ENCODE data around the gene ERBB4. TPM values are rescaled to one million over a fixed set of nuclear protein-coding genes. Genes with fewer than 3 reads are reported as not detected.

The ERBB4 gene
- total RNA-seq, 1 donor from 2014 or later, result 1.2 TPM

- Histone ChIP-seq H3K4me2 (ENCODE audit: low read length) (no peak overlapping the region), H3K27me3 (ENCODE audit: insufficient read depth, low read length) (no peaks in the 10 kb centered on the region), H3K9me3 (ENCODE audit: insufficient read depth, low read depth, low read length) (no peaks in the 10 kb centered on the region), H3K4me3 (ENCODE audit: insufficient read depth, low read depth, low read length) (no peak overlapping the region), H3K4me1 (ENCODE audit: insufficient read depth, low read length) (no peaks in the 10 kb centered on the region), H4K20me1 (ENCODE audit: insufficient read depth, low read length) (no peaks in the 10 kb centered on the region), H2AFZ (ENCODE audit: low read depth, low read length) (no peak overlapping the region), H3K79me2 (ENCODE audit: insufficient read depth, low read length) (no peaks in the 10 kb centered on the region), H3K27ac (ENCODE audit: low read depth, low read length) (no peak overlapping the region), H3K9ac (ENCODE audit: low read length) (no peak overlapping the region), H3K36me3 (ENCODE audit: insufficient read depth, low read length) (no peaks in the 10 kb centered on the region)
- H3K4me3 Mint-ChIP-seq (ENCODE audit: unreplicated experiment), result no peak overlapping the region
- H3K9me3 Mint-ChIP-seq (ENCODE audit: unreplicated experiment), result no peaks in the 10 kb centered on the region
- no peaks in the 10 kb centered on the region for H3K4me1 Mint-ChIP-seq (ENCODE audit: low read depth, unreplicated experiment)
- FAIRE-seq (no peak), DNase-seq (ENCODE audit: low read depth) (no peak)
- no peaks in the 10 kb centered on the region for H3K36me3 Mint-ChIP-seq (ENCODE audit: low read depth, unreplicated experiment)
- H3K27me3 Mint-ChIP-seq (ENCODE audit: low read depth, unreplicated experiment), result no peaks in the 10 kb centered on the region
- TF ChIP-seq EZH2 (IDR thresholded peaks at IDR 0.05; ENCODE audit: insufficient read depth, low read length), result no peak
- TF ChIP-seq CTCF (IDR thresholded peaks at IDR 0.05; ENCODE audit: insufficient read depth, low read depth, low read length), result no peak
- H3K27ac Mint-ChIP-seq (ENCODE audit: unreplicated experiment), result no peak overlapping the region
Measured at GRCh38 chr2:212136216-212136795, 402.3 kb downstream of the ERBB4 start.

- H3K36me3 ChIP-seq (ENCODE audit: insufficient read depth, low read length), result no peaks in the 10 kb centered on the region
- no peak overlapping the region for H3K9ac ChIP-seq (ENCODE audit: low read length)
- H3K9me3 Mint-ChIP-seq (ENCODE audit: unreplicated experiment), result no peaks in the 10 kb centered on the region
- H2AFZ ChIP-seq (ENCODE audit: low read depth, low read length), result no peak overlapping the region
- no peak overlapping the region for H3K4me3 Mint-ChIP-seq (ENCODE audit: unreplicated experiment)
- no peaks in the 10 kb centered on the region for H3K9me3 ChIP-seq (ENCODE audit: insufficient read depth, low read depth, low read length)
- no peaks in the 10 kb centered on the region for H3K36me3 Mint-ChIP-seq (ENCODE audit: low read depth, unreplicated experiment)
- H3K4me2 ChIP-seq (ENCODE audit: low read length), result no peak overlapping the region
- H4K20me1 ChIP-seq (ENCODE audit: insufficient read depth, low read length), result no peaks in the 10 kb centered on the region
- no peaks in the 10 kb centered on the region for H3K27me3 Mint-ChIP-seq (ENCODE audit: low read depth, unreplicated experiment)
- H3K27ac Mint-ChIP-seq (ENCODE audit: unreplicated experiment), result no peak overlapping the region
- no peak overlapping the region for H3K27ac ChIP-seq (ENCODE audit: low read depth, low read length)
- TF ChIP-seq EZH2 (IDR thresholded peaks at IDR 0.05; ENCODE audit: insufficient read depth, low read length), result no peak
- no peak for TF ChIP-seq CTCF (IDR thresholded peaks at IDR 0.05; ENCODE audit: insufficient read depth, low read depth, low read length)
- peak; percentile 15 for DNase-seq (ENCODE audit: low read depth)
- H3K27me3 ChIP-seq (ENCODE audit: insufficient read depth, low read length), result no peaks in the 10 kb centered on the region
- no peaks in the 10 kb centered on the region for H3K4me1 Mint-ChIP-seq (ENCODE audit: low read depth, unreplicated experiment)
- H3K4me3 ChIP-seq (ENCODE audit: insufficient read depth, low read depth, low read length), result no peak overlapping the region
- no peaks in the 10 kb centered on the region for H3K79me2 ChIP-seq (ENCODE audit: insufficient read depth, low read length)
- no peak for FAIRE-seq
- H3K4me1 ChIP-seq (ENCODE audit: insufficient read depth, low read length), result no peaks in the 10 kb centered on the region
Measured at GRCh38 chr2:212135739-212136138, 402.9 kb downstream of the ERBB4 start.

GRCh38 chr2:212133337-212133736, 405.3 kb downstream of the ERBB4 start:
- no peak overlapping the region for H3K9ac ChIP-seq (ENCODE audit: low read length)
- no peak for FAIRE-seq

More at GRCh38 chr2:212133337-212133736, 405.3 kb downstream of the ERBB4 start:
- DNase-seq (ENCODE audit: low read depth), result no peak
- no peaks in the 10 kb centered on the region for H3K36me3 ChIP-seq (ENCODE audit: insufficient read depth, low read length)
- no peaks in the 10 kb centered on the region for H3K27me3 Mint-ChIP-seq (ENCODE audit: low read depth, unreplicated experiment)
- no peaks in the 10 kb centered on the region for H3K4me1 Mint-ChIP-seq (ENCODE audit: low read depth, unreplicated experiment)
- H3K9me3 Mint-ChIP-seq (ENCODE audit: unreplicated experiment), result no peaks in the 10 kb centered on the region
- H3K4me3 ChIP-seq (ENCODE audit: insufficient read depth, low read depth, low read length), result no peak overlapping the region
- no peak overlapping the region for H3K27ac Mint-ChIP-seq (ENCODE audit: unreplicated experiment)
- H3K4me1 ChIP-seq (ENCODE audit: insufficient read depth, low read length), result no peaks in the 10 kb centered on the region
- no peak overlapping the region for H3K4me2 ChIP-seq (ENCODE audit: low read length)
- no peaks in the 10 kb centered on the region for H3K9me3 ChIP-seq (ENCODE audit: insufficient read depth, low read depth, low read length)
- H3K79me2 ChIP-seq (ENCODE audit: insufficient read depth, low read length), result no peaks in the 10 kb centered on the region
- no peak overlapping the region for H2AFZ ChIP-seq (ENCODE audit: low read depth, low read length)
- H3K4me3 Mint-ChIP-seq (ENCODE audit: unreplicated experiment), result no peak overlapping the region
- no peaks in the 10 kb centered on the region for H4K20me1 ChIP-seq (ENCODE audit: insufficient read depth, low read length)
- H3K27ac ChIP-seq (ENCODE audit: low read depth, low read length), result no peak overlapping the region
- H3K27me3 ChIP-seq (ENCODE audit: insufficient read depth, low read length), result no peaks in the 10 kb centered on the region
- H3K36me3 Mint-ChIP-seq (ENCODE audit: low read depth, unreplicated experiment), result no peaks in the 10 kb centered on the region
- TF ChIP-seq CTCF (IDR thresholded peaks at IDR 0.05; ENCODE audit: insufficient read depth, low read depth, low read length) (no peak), EZH2 (IDR thresholded peaks at IDR 0.05; ENCODE audit: insufficient read depth, low read length) (no peak)

All from astrocyte (in vitro differentiated cells and primary cell).